ENCODE results near the gene DMPK.

Gene DMPK

DNA sequence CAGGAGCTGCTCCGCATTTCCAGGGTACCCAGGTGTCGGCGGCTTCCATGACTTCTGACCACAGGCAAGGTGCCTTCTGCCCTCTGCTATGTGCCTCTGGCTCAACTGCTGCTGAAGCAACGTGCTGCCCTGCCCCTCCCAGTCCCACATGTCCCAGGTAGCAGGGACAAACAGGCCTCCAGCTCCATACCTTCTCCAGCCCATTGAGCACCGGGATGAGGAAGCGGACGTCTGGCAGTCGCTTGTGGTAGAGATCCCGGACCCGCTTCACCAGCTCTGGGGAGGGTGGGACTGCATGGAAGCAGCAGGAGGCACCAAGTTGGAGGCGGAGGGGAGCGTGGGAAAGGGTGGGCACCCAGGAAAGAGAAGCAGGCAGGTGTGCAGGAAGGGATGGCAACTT lies 40.9 kb upstream of the DMPK start:
- Histone ChIP-seq H3K4me1 (peaks cover 18% of the 10 kb centered on the region), H3K27ac (no peak overlapping the region), H3K36me3 (peaks cover 93% of the 10 kb centered on the region), H3K9ac (no peak overlapping the region), H3K4me2 (no peak overlapping the region), H3K27me3 (no peaks in the 10 kb centered on the region), H3K9me3 (no peaks in the 10 kb centered on the region), H3K4me3 (no peak overlapping the region), H4K20me1 (peaks cover 14% of the 10 kb centered on the region; the same call in 1 of the 2 replicates)
- no peak for TF ChIP-seq Cebpa-rat (IDR thresholded peaks at IDR 0.05)

DNA sequence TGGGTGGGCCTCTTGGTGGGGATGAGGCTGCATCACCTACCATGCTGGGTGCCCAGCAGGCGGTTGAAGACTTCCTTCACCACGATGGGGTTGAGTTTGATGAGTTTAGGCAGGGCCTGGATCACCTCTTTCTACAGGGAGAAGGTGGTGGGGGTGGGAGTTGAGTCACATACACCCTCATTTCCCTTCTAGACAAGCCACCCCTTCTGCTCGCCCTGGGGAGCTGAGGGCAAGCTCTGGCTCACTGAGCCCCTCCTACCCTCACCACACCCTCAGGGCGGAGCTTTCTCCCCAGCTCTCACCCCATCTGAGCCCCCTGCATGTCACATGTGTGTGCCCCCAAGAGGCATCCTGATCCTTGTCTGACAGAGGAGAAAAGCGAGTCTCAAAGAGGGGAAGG lies 40.4 kb upstream of the DMPK start:
- H3K9me3 ChIP-seq = no peaks in the 10 kb centered on the region
- H3K4me1 ChIP-seq = peaks cover 22% of the 10 kb centered on the region
- H3K27me3 ChIP-seq = no peaks in the 10 kb centered on the region
- no peak for TF ChIP-seq Cebpa-rat (IDR thresholded peaks at IDR 0.05)
- H3K4me3 ChIP-seq = no peak overlapping the region
- H3K36me3 ChIP-seq = peaks cover 93% of the 10 kb centered on the region
- peaks cover 15% of the 10 kb centered on the region for H4K20me1 ChIP-seq
- H3K9ac ChIP-seq = no peak overlapping the region
- no peak overlapping the region for H3K27ac ChIP-seq
- H3K4me2 ChIP-seq = no peak overlapping the region

DNA sequence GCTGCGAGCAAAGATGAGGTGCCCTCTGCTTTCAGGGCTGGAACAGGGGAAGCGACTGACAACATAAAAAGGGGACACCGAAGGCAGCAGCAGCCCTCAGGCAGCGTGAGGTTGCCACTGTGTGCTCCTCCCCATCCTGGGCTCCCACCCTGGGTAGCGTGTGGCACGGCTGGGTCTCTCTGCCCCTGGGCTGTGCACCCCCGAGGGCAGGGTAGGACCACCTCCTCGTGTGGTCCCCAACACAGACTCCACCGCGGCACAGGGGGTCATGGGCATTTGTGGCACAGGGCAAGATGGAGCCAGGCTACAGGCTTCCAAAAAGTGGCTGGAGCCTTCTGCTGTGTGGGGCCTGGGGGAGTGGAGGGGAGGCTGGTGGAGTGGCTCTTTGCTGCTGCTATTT lies 39.3 kb upstream of the DMPK start:
- H3K9me3 ChIP-seq = no peaks in the 10 kb centered on the region
- H3K4me2 ChIP-seq = no peak overlapping the region
- peaks cover 13% of the 10 kb centered on the region for H4K20me1 ChIP-seq
- H3K27ac ChIP-seq = no peak overlapping the region
- H3K4me3 ChIP-seq = no peak overlapping the region
- TF ChIP-seq Cebpa-rat (IDR thresholded peaks at IDR 0.05) = no peak
- peaks cover 83% of the 10 kb centered on the region for H3K36me3 ChIP-seq
- peaks cover 33% of the 10 kb centered on the region for H3K4me1 ChIP-seq
- H3K9ac ChIP-seq = no peak overlapping the region
- H3K27me3 ChIP-seq = no peaks in the 10 kb centered on the region

DNA sequence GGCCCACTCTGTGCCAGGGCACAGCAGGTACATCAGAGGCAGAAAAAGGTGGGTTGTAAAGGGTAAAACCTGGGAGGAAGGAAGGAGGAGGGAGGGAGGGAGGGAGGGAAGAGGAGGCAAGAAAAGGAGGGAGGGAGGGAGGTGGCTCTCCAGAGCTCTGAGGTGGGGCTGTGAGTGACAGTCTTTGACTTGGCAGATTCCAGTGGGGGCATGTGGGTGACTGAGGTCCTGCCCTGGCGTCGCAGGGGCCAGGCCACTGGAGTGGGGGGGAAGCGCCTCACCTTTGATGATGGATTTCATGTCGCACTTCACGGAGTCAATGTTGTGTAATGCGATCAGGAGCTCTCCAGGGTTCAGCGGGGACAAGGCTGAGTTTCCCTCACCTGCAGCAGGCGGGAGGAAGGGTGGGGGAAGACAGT lies 38.8 kb upstream of the DMPK start:
- H3K4me2 ChIP-seq = no peak overlapping the region
- no peaks in the 10 kb centered on the region for H3K9me3 ChIP-seq
- no peak overlapping the region for H3K27ac ChIP-seq
- H3K4me3 ChIP-seq = no peak overlapping the region
- H4K20me1 ChIP-seq = peaks cover 13% of the 10 kb centered on the region
- no peak overlapping the region for H3K9ac ChIP-seq
- peaks cover 37% of the 10 kb centered on the region for H3K4me1 ChIP-seq
- peaks cover 79% of the 10 kb centered on the region for H3K36me3 ChIP-seq
- no peak for TF ChIP-seq Cebpa-rat (IDR thresholded peaks at IDR 0.05)
- H3K27me3 ChIP-seq = no peaks in the 10 kb centered on the region

GRCh38 chr19:45820413-45821102 lies 38.3 kb upstream of the DMPK start:
- Histone ChIP-seq H3K27ac (no peak overlapping the region), H3K27me3 (no peaks in the 10 kb centered on the region), H3K9ac (0 out of 2 replicates have a peak overlapping the region, but pooled peaks have one; percentile 15), H3K4me2 (no peak overlapping the region), H4K20me1 (peaks cover 13% of the 10 kb centered on the region), H3K9me3 (no peaks in the 10 kb centered on the region), H3K4me1 (peaks cover 42% of the 10 kb centered on the region), H3K4me3 (no peak overlapping the region), H3K36me3 (peaks cover 73% of the 10 kb centered on the region)
- TF ChIP-seq Cebpa-rat (IDR thresholded peaks at IDR 0.05) = no peak

GRCh38 chr19:45819769-45820168 lies 37.5 kb upstream of the DMPK start:
- H3K4me2 ChIP-seq = no peak overlapping the region
- no peaks in the 10 kb centered on the region for H3K9me3 ChIP-seq
- TF ChIP-seq Cebpa-rat (IDR thresholded peaks at IDR 0.05) = no peak
- peaks cover 46% of the 10 kb centered on the region for H3K4me1 ChIP-seq
- no peaks in the 10 kb centered on the region for H3K27me3 ChIP-seq
- H3K36me3 ChIP-seq = peaks cover 65% of the 10 kb centered on the region
- 0 out of 2 replicates have a peak overlapping the region, but pooled peaks have one; percentile 35 for H3K27ac ChIP-seq
- 0 out of 2 replicates have a peak overlapping the region, but pooled peaks have one; percentile 15 for H3K9ac ChIP-seq
- H3K4me3 ChIP-seq = no peak overlapping the region
- H4K20me1 ChIP-seq = peaks cover 13% of the 10 kb centered on the region

DNA sequence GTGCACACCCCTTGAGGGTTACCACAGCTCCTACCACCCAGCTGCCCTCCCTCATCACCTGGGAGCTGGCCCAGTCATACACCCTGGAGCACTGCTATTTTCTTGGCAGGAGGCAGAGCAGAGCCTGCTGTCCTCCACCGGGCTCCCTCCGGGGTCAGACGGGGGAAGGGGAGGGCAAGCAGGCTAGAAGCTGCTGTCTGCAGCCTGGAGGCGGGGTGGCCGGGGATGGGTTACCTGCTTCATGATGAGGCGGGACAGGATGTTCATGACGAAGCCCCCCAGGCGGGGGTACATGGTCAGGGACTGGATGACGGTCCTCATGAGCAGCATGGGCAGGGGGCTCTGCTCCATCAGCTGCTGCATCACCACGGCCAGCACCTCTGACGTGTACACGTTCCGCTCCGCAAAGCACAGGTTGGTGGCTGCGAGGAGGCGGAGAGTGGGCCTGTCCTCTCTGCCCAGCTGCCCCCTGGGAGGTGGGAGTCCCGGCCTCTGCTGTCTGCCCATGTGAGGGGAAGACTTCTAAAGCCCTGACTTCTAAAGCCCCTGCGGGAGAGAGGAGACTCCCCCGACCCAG lies 35.5 kb upstream of the DMPK start:
- no peak for TF ChIP-seq Cebpa-rat (IDR thresholded peaks at IDR 0.05)
- H4K20me1 ChIP-seq = peaks cover 13% of the 10 kb centered on the region
- H3K27me3 ChIP-seq = no peaks in the 10 kb centered on the region
- H3K4me3 ChIP-seq = no peak overlapping the region
- no peaks in the 10 kb centered on the region for H3K9me3 ChIP-seq
- no peak overlapping the region for H3K9ac ChIP-seq
- H3K27ac ChIP-seq = peak overlapping the region; percentile 44; the same call in 1 of the 2 replicates
- H3K4me2 ChIP-seq = peak overlapping the region; percentile 61
- H3K4me1 ChIP-seq = peaks cover 46% of the 10 kb centered on the region
- peaks cover 46% of the 10 kb centered on the region for H3K36me3 ChIP-seq

GRCh38 chr19:45817010-45817724 lies 34.9 kb upstream of the DMPK start:
- H3K9ac ChIP-seq = no peak overlapping the region
- H4K20me1 ChIP-seq = peaks cover 13% of the 10 kb centered on the region
- H3K4me3 ChIP-seq = no peak overlapping the region
- peak overlapping the region; percentile 90 for H3K4me2 ChIP-seq
- H3K36me3 ChIP-seq = peaks cover 39% of the 10 kb centered on the region
- H3K27me3 ChIP-seq = no peaks in the 10 kb centered on the region
- peaks cover 46% of the 10 kb centered on the region for H3K4me1 ChIP-seq
- H3K27ac ChIP-seq = peak overlapping the region; percentile 44; the same call in 1 of the 2 replicates
- H3K9me3 ChIP-seq = no peaks in the 10 kb centered on the region
- TF ChIP-seq Cebpa-rat (IDR thresholded peaks at IDR 0.05) = no peak

DNA sequence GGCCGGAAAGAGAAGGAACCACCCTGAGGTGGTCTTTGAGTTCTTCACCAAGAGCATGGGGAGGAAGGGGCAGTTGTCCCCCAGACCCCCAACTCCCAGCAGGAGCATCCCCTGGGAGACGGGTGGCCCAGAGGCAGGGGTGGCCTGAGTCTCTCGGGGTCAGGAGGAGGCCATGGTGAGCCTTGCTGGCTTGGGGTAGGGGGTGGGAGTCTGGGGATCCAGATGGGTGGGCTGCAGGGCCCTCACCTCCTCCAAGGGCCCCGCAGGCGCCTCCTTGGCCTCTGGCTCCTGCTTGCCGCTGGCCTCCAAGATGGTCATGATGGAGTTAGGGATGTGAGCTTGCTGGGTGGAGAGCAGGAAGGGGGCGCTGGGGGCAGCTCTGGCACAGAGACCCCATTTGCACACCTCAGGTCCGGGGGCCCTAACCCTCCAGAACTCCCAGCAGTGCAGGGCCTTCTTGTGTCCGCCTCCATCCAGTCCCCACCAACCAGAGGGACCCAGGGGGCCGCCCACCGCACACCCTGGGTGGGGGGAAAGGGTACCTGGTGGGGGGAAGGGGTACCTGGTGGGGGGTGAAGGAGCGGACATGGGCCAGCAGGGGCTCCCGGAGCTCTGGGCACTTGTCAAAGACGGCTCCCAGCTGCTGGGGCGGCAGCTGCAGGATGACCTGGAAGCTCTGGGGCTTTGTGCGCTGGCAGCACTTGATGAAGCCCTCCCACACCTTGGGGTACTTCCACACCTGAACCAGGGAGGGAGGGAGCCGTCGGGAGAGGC lies 34.1 kb upstream of the DMPK start:
- Histone ChIP-seq H3K27me3 (no peaks in the 10 kb centered on the region), H3K4me2 (peak overlapping the region; percentile 90), H3K36me3 (peaks cover 34% of the 10 kb centered on the region), H3K9ac (peak overlapping the region; percentile 75), H4K20me1 (peaks cover 13% of the 10 kb centered on the region), H3K4me3 (peak overlapping the region; percentile 69), H3K4me1 (peaks cover 46% of the 10 kb centered on the region), H3K27ac (peak overlapping the region; percentile 62; the same call in 1 of the 2 replicates), H3K9me3 (no peaks in the 10 kb centered on the region)
- TF ChIP-seq Cebpa-rat (IDR thresholded peaks at IDR 0.05) = no peak

All from BLaER1 (cell line).